ENCODE data around the gene CELF1. TPM values are rescaled to one million over a fixed set of nuclear protein-coding genes. Genes with fewer than 3 reads are reported as not detected.

The CELF1 gene
- total and polyA plus RNA-seq, 9 of the 15 experiments (the other 6 are each of a cell fraction or from before 2014, with no cell fraction given), result 11.3 to 142 (median 77.4) TPM

GRCh38 chr11:47470671-47471070 is 82.3 kb downstream of the CELF1 start:
- no peak for ATAC-seq
- Histone ChIP-seq H3K36me3 (ENCODE audit: control insufficient read depth, insufficient read depth, low read length) (peaks cover 93% of the 10 kb centered on the region), H3K4me2 (ENCODE audit: insufficient read depth, low read length) (no peak overlapping the region), H3K4me3 (no peak overlapping the region), H4K20me1 (replicated peaks; ENCODE audit: control insufficient read depth, insufficient read depth, low read length) (peaks cover 18% of the 10 kb centered on the region; the same call in 1 of the 2 replicates), H3K27ac (ENCODE audit: extremely low read depth, low read depth, low read length) (no peak overlapping the region), H3K9me3 (replicated peaks; ENCODE audit: control insufficient read depth, insufficient read depth, low read depth, low read length) (no peaks in the 10 kb centered on the region), H3K9me1 (ENCODE audit: control insufficient read depth, insufficient read depth, low read length) (no peaks in the 10 kb centered on the region), H3K4me1 (replicated peaks in 1 of 2; ENCODE audit: control insufficient read depth in 2 of 2, insufficient read depth in 2 of 2, low read length in 2 of 2) (no peaks in the 10 kb centered on the region), H3K27me3 (ENCODE audit: control insufficient read depth in 2 of 2, insufficient read depth in 2 of 2, low read length in 2 of 2) (no peaks in the 10 kb centered on the region), H3K79me2 (ENCODE audit: control insufficient read depth, insufficient read depth, low read length) (peaks cover 4% of the 10 kb centered on the region; the same call in 1 of the 3 replicates), H3K9ac (ENCODE audit: insufficient read depth in 1 of 2, low read depth in 2 of 2, low read length in 2 of 2) (no peak overlapping the region), H2AFZ (ENCODE audit: low read depth, low read length) (no peak overlapping the region)
- no TSS peak for BruUV-seq (replicated peaks)
- 64% methylated on average over 4 of the region's 4 CpGs for WGBS (ENCODE audit: insufficient coverage, low coverage, missing lambda C conversion rate)
- TF ChIP-seq E2F5 (CRISPR knock-in tag; IDR thresholded peaks at IDR 0.05), result no peak
- no peak for TF ChIP-seq GABPB2 (CRISPR knock-in tag; conservative IDR thresholded peaks at IDR 0.05)
- intact Hi-C loops (cut with micrococcal nuclease), result no loop called here
- in situ Hi-C loops (cut with MboI), result no loop called here
- no peak for FAIRE-seq
- POLR2A ChIA-PET, result interaction anchor here (0.6 to 1.3 kb wide), 2 partner anchors 8 to 83 kb away, joined by 3 read pairs; no protein-coding TSS in a partner anchor
- CTCF ChIA-PET (ENCODE audit: low intra/inter-chr PET ratio), result no interaction called here
- no peak for DNase-seq (ENCODE audit: extremely low read depth in 1 of 4, low spot score in 3 of 4)

GRCh38 chr11:47469361-47470179 is 83.4 kb downstream of the CELF1 start:
- Histone ChIP-seq H3K4me1 (replicated peaks in 1 of 2; ENCODE audit: control insufficient read depth in 2 of 2, insufficient read depth in 2 of 2, low read length in 2 of 2) (no peaks in the 10 kb centered on the region), H3K9me1 (ENCODE audit: control insufficient read depth, insufficient read depth, low read length) (no peaks in the 10 kb centered on the region), H2AFZ (ENCODE audit: low read depth, low read length) (no peak overlapping the region), H3K4me3 (no peak overlapping the region), H3K9me3 (replicated peaks; ENCODE audit: control insufficient read depth, insufficient read depth, low read depth, low read length) (no peaks in the 10 kb centered on the region), H4K20me1 (replicated peaks; ENCODE audit: control insufficient read depth, insufficient read depth, low read length) (peaks cover 18% of the 10 kb centered on the region; the same call in 1 of the 2 replicates), H3K4me2 (ENCODE audit: insufficient read depth, low read length) (no peak overlapping the region), H3K36me3 (ENCODE audit: control insufficient read depth, insufficient read depth, low read length) (peaks cover 93% of the 10 kb centered on the region), H3K79me2 (ENCODE audit: control insufficient read depth, insufficient read depth, low read length) (peaks cover 4% of the 10 kb centered on the region; the same call in 1 of the 3 replicates), H3K27ac (ENCODE audit: extremely low read depth, low read depth, low read length) (no peak overlapping the region), H3K9ac (ENCODE audit: insufficient read depth in 1 of 2, low read depth in 2 of 2, low read length in 2 of 2) (no peak overlapping the region; a peak in 1 of 4 replicates), H3K27me3 (ENCODE audit: control insufficient read depth in 2 of 2, insufficient read depth in 2 of 2, low read length in 2 of 2) (no peaks in the 10 kb centered on the region)
- peak; percentile 26; the same call in 2 of the 3 replicates for ATAC-seq
- FAIRE-seq, result no peak
- ChIA-PET POLR2A (no interaction called here), CTCF (ENCODE audit: low intra/inter-chr PET ratio) (no interaction called here)
- intact Hi-C loops (cut with micrococcal nuclease) (no loop called here), in situ Hi-C loops (cut with MboI) (no loop called here)
- 89% methylated on average over 7 of the region's 7 CpGs for WGBS (ENCODE audit: insufficient coverage, low coverage, missing lambda C conversion rate)
- DNase-seq (ENCODE audit: extremely low read depth in 1 of 4, low spot score in 3 of 4), result no peak
- no TSS peak for BruUV-seq (replicated peaks)
- TF ChIP-seq GTF2B (IDR thresholded peaks at IDR 0.05; ENCODE audit: extremely low read depth, insufficient read length) (no peak), LARP7 (IDR thresholded peaks at IDR 0.05) (no peak), NR2C2 (CRISPR knock-in tag; IDR thresholded peaks at IDR 0.05) (no peak), NR2C2 (tag; IDR thresholded peaks at IDR 0.05) (no peak), NR2F6 (CRISPR knock-in tag; IDR thresholded peaks at IDR 0.05) (no peak), EWSR1 (IDR thresholded peaks at IDR 0.05; ENCODE audit: borderline replicate concordance, low read depth, partially characterized antibody) (no peak), CAMTA2 (CRISPR knock-in tag; conservative IDR thresholded peaks at IDR 0.05) (no peak), BCL6 (CRISPR knock-in tag; IDR thresholded peaks at IDR 0.05) (no peak), ZFP36 (IDR thresholded peaks at IDR 0.05; ENCODE audit: low read depth, low read length, partially characterized antibody) (no peak), TGIF2 (CRISPR knock-in tag; IDR thresholded peaks at IDR 0.05) (no peak), ZBTB9 (CRISPR knock-in tag; IDR thresholded peaks at IDR 0.05) (no peak)
